Heart right ventricle (tissue), 16 donors: ENCODE measurements around the gene MRPL53. TPM values are rescaled to one million over a fixed set of nuclear protein-coding genes. Genes with fewer than 3 reads are reported as not detected.

ENCODE experiments used
- ATAC-seq, 8 donors: fragments of 200-7000 bp; cut with Tn5 transposase; one replicate each; pipeline ENCODE4 v1.9.1; 2020; ENCODE audit warnings: mild to moderate bottlenecking in 8 of 8, moderate library complexity in 8 of 8, moderate number of reproducible peaks in 1 of 8
- DNase-seq, 2 donors: peaks; one replicate each; pipeline ENCODE4 v3.0.0-alpha.2; 2020
- H3K27ac ChIP-seq, 10 donors: fragments of 200-600 bp; sonication (generic) in 2 of 10; one replicate each; pipeline versions ENCODE4 v1.5.0 to v1.8.0; 2020 to 2022; ENCODE audit warnings: mild to moderate bottlenecking in 3 of 10
- H3K27me3 ChIP-seq, 7 donors: fragments of 200-600 bp; one replicate each; pipeline ENCODE4 v1.8.0; 2021 to 2022; ENCODE audit warnings: mild to moderate bottlenecking in 2 of 7
- H3K36me3 ChIP-seq, 9 donors: fragments of 200-600 bp; sonication (generic) in 1 of 9; one replicate each; pipeline versions ENCODE4 v1.5.0 to v1.8.0; 2020 to 2022; ENCODE audit warnings: mild to moderate bottlenecking in 2 of 9
- H3K4me1 ChIP-seq, 9 donors: fragments of 200-600 bp; sonication (generic) in 1 of 9; one replicate each; pipeline versions ENCODE4 v1.5.0 to v1.8.0; 2020 to 2022; ENCODE audit warnings: mild to moderate bottlenecking in 4 of 9
- H3K4me3 ChIP-seq, 10 donors: fragments of 200-600 bp; sonication (generic) in 2 of 10; one replicate each; pipeline versions ENCODE4 v1.5.0 to v1.8.0; 2020 to 2022; ENCODE audit warnings: mild to moderate bottlenecking in 7 of 10, moderate library complexity in 2 of 10
- H3K9me3 ChIP-seq, 11 donors: fragments of 200-600 bp in 10 of 11; sonication (generic) in 2 of 11; one replicate each; pipeline versions ENCODE4 v1.5.0 to v1.8.0; 2013 to 2022; ENCODE audit warnings: mild to moderate bottlenecking in 2 of 11, control low read depth in 1 of 11, moderate library complexity in 1 of 11
- WGBS, 2 donors: extraction: QIAGEN DNeasy Blood & Tissue Kit; methylation state at CpG; one replicate each; pipeline ENCODE4 v1.1.7; 2013; ENCODE audit warnings: inconsistent platforms in 1 of 2; 5-methylcytosine and 5-hydroxymethylcytosine counted together
- intact Hi-C, 10 donors: fragments of 100-400 bp; cut with DNase I; formaldehyde crosslinking; loops; one replicate each; pipeline versions ENCODE4 v1.11.1 to v1.14.2; 2022
- polyA plus RNA-seq, 2 donors: library from polyadenylated mRNA; stranded (reverse); fragments of 200-250 nt; gene quantifications; one replicate each; pipeline ENCODE4 v1.2.3, GENCODE V29; 2013
- total RNA-seq, 10 donors: library from RNA; stranded (reverse); fragmentation: NEBNext Ultra II Directional in 3 of 10; extraction: Animal tissue kit (Norgen Biotek cat#: 25700) in 3 of 10; gene quantifications; one replicate each; pipeline versions ENCODE4 v1.2.1 to v1.2.4, GENCODE V29; 2021 to 2023
- TF ChIP-seq, protein P1 (sequence below), 9 donors: fragments of 200-600 bp; sonication (generic) in 2 of 9; IDR thresholded peaks; one replicate each; pipeline versions ENCODE4 v1.5.0 to v1.8.0; 2021 to 2022; ENCODE audit warnings: antibody characterized with exemption in 9 of 9, mild to moderate bottlenecking in 5 of 9, moderate library complexity in 1 of 9
- donor health status: Arrhythmogenic right ventricular cardiomyopathy.
- donor health status: ischemic (EF 13 %, LVEDD 7.1; RV severe dilation, severe dysfunction).
- donor health status: healthy with polysubstance abuse.
- donor health status: DM: no; HTN: yes; CAD: no.
- donor health status: DM: no; HTN: no; CAD: no.
- donor health status: ischemic (EF 25% LVEDD 6.9; RV normal size, moderate dysfunction).
- donor health status: ischemic (EF 25% LVEDD 5.7; RV mildly dilated, moderate dysfunction).
- donor health status: healthy.
- donor health status: DM: yes; HTN: yes; CAD: no.
- donor health status: Ischemic cardiomyopathy.
- donor health status: ischemic (EF 35%, LVEDD 5.7; RV mildly dilated, moderate dysfunction).
- donor health status: nonischemic (EF 11% LVEDD 7.7; RV severe dilation, severe dysfunction).
- donor health status: DM: yes; HTN: yes; CAD: no.
- donor health status: PGD.
- donor health status: ischemic (EF 29% LVEDD 5.4; RV normal size, mild dysfunction).
- donor health status: nonischemic (EF 23%, LVEDD 6.1; RV moderate dilation, normal function).

The MRPL53 gene
- total and polyA plus RNA-seq, 12 donors: 92.3 to 188 (median 148) TPM

DNA sequence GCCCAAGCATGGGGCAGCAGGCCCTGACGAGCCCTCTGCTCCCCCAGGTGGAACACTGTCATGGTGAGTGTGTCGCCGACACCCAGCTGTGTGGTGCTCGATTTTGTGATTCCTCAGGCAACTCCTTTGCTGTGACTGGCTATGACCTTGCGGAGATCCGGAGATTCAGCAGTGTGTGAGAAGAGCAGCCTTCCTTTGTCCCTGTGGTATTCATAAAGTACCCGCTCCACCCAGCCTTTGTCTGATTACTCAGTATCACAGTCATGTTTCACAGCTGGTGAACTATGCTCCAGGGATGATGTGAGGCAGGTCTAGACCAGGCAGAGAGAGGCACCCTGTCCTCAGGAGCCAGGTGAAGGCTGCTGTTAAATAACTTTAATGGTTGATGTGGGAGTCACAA is 47.0 kb downstream of the MRPL53 start:
- Histone ChIP-seq H3K27ac (no peak overlapping the region), H3K4me3 (no peak overlapping the region), H3K27me3 (no peaks in the 10 kb centered on the region), H3K9me3 (no peaks in the 10 kb centered on the region), H3K4me1 (peaks cover 0 to 17% (median 14%) of the 10 kb centered on the region in 9 donors), H3K36me3 (peaks cover 0 to 62% (median 45%) of the 10 kb centered on the region in 9 donors)
- intact Hi-C loops: no loop called here
- no peak for ATAC-seq
- WGBS, 2 donors: 84 to 85% methylated on average over 7 of the region's 7 CpGs
- DNase-seq: no peak
- TF ChIP-seq, protein P1, sequence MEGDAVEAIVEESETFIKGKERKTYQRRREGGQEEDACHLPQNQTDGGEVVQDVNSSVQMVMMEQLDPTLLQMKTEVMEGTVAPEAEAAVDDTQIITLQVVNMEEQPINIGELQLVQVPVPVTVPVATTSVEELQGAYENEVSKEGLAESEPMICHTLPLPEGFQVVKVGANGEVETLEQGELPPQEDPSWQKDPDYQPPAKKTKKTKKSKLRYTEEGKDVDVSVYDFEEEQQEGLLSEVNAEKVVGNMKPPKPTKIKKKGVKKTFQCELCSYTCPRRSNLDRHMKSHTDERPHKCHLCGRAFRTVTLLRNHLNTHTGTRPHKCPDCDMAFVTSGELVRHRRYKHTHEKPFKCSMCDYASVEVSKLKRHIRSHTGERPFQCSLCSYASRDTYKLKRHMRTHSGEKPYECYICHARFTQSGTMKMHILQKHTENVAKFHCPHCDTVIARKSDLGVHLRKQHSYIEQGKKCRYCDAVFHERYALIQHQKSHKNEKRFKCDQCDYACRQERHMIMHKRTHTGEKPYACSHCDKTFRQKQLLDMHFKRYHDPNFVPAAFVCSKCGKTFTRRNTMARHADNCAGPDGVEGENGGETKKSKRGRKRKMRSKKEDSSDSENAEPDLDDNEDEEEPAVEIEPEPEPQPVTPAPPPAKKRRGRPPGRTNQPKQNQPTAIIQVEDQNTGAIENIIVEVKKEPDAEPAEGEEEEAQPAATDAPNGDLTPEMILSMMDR (IDR thresholded peaks at IDR 0.05): no peak

DNA sequence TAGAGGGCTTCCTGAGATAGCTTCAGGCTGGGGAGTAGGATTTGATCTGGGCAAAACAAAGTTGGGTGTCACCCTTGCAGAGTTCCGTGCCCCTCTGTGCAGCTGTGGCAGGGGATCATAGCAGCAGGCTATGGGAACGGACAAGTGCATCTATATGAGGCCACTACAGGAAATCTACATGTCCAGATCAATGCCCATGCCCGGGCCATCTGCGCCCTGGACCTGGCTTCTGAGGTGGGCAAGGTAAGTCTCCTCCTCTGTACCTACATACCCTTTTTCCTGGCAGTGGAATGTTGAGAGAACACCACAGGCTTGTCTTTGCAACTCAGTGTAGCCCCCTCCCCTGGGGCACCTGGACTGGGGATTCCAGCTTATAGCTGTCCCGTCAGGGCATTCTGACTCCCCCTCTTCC is 47.5 kb downstream of the MRPL53 start:
- ATAC-seq: no peak
- 79% methylated on average over 5 of the region's 5 CpGs for WGBS, 2 donors
- intact Hi-C loops: no loop called here
- Histone ChIP-seq H3K9me3 (no peaks in the 10 kb centered on the region), H3K36me3 (peaks cover 0 to 56% (median 40%) of the 10 kb centered on the region in 9 donors), H3K4me1 (peaks cover 0 to 19% (median 15%) of the 10 kb centered on the region in 9 donors), H3K27ac (no peak overlapping the region), H3K27me3 (no peaks in the 10 kb centered on the region), H3K4me3 (no peak overlapping the region)
- DNase-seq: no peak
- TF ChIP-seq, protein P1 (IDR thresholded peaks at IDR 0.05): no peak

DNA sequence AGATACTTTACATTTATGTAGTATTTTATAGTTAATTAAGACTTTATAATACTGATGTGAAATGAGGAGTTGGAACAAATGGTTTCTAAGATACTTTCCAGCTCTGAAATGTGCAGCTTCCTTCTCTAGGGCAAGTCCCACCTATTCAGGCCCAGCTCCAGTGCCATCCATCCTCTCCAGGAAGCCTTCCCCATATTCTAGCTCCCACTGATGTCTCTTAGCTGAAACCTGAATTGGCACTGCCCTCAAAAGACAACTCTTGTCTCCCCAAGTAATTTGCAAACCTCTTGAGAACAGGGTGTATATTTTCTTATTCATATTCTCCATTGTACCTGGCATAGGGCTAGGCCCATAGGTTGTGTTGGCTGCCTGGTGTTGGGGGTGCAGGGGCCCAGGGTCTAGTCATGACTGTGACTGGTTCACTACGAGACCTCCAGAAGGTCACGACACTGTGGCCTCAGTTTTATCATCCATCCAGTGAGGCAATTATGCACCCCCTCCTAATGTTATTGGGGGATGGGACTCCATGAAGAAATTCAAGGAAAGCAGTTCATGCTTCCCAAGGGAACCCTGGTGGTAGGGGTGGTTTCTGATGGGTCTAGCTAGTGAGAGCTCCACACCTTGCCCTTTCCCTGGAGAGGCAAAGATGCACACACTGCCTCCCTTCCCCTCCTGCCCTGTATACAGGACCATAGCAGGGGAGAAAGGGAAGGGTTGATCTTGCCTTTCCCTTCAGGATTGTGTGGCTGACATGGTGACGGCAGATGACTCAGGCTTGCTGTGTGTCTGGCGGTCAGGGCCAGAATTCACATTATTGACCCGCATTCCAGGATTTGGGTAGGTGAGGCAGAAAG is 48.1 kb downstream of the MRPL53 start:
- peaks cover 0 to 23% (median 15%) of the 10 kb centered on the region in 9 donors for H3K4me1 ChIP-seq
- ATAC-seq (no peak), DNase-seq (no peak)
- no peaks in the 10 kb centered on the region for H3K27me3 ChIP-seq
- no peaks in the 10 kb centered on the region for H3K9me3 ChIP-seq
- WGBS, 2 donors: 82 to 85% methylated on average over 5 of the region's 5 CpGs
- no peak overlapping the region for H3K4me3 ChIP-seq
- TF ChIP-seq, protein P1 (IDR thresholded peaks at IDR 0.05): no peak
- H3K36me3 ChIP-seq: peaks cover 0 to 50% (median 33%) of the 10 kb centered on the region in 9 donors
- H3K27ac ChIP-seq: no peak overlapping the region
- intact Hi-C loops: no loop called here

DNA sequence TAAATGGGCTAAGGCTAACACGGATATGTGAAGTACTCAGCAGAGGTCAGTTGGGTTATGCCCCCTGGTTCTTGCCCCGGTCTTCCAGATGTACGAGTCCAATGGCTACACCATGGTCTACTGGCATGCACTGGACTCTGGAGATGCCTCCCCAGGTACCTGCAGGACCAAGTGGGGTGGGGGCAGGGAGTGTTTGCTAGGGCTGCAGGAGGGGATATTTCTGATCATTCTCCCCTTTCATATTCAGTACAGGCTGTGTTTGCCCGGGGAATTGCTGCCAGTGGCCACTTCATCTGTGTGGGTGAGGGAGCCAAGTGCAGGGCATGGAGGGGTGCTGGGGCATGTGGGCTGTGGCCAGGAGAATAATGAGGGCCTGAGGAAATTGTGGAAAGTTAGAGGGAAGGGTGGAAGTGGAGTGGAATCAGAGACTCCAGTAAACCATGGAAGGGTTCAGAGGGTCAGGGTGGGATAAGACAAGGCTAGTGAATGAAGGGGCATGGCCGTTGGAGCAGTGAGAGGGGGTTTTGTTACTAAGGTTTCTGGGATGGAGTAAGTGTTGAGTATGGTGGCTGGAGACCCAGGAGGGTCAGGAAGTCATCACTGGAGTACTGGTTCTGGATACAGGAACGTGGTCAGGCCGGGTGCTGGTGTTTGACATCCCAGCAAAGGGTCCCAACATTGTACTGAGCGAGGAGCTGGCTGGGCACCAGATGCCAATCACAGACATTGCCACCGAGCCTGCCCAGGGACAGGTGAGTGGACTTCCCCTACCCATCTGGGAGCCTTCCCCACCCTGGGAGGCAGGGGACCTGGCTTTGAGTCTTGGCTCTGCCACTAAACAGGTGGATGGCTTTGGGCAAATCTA is 49.0 kb downstream of the MRPL53 start:
- Histone ChIP-seq H3K36me3 (peaks cover 0 to 41% (median 24%) of the 10 kb centered on the region in 9 donors), H3K4me1 (peaks cover 3 to 32% (median 23%) of the 10 kb centered on the region in 9 donors), H3K27me3 (no peaks in the 10 kb centered on the region), H3K4me3 (no peak overlapping the region), H3K27ac (no peak overlapping the region), H3K9me3 (no peaks in the 10 kb centered on the region)
- intact Hi-C loops: no loop called here
- TF ChIP-seq, protein P1 (IDR thresholded peaks at IDR 0.05): no peak
- 76 to 79% methylated on average over 9 of the region's 9 CpGs for WGBS, 2 donors
- no peak for DNase-seq
- ATAC-seq: no peak
